Coronary artery (tissue), 2 donors: ENCODE data around the gene GAS1.

ENCODE experiments used
- DNase-seq: peaks from one replicate; pipeline ENCODE4 v3.0.0-alpha.2; 2017; ENCODE audit warnings: low spot score
- H3K27ac ChIP-seq, 2 donors: fragments of 200-600 bp; sonication (generic); one replicate each; pipeline ENCODE4 v1.5.1; 2016 to 2019
- H3K4me3 ChIP-seq: fragments of 200-600 bp; sonication (generic); 2 replicates; pipeline ENCODE4 v1.5.1; 2016; ENCODE audit warnings: mild to moderate bottlenecking, moderate library complexity
- CTCF ChIP-seq: fragments of 200-600 bp; sonication (generic); IDR thresholded peaks from one replicate; pipeline ENCODE4 v1.5.1; 2019; ENCODE audit warnings: antibody characterized with exemption

GAS1 gene

GRCh38 chr9:86977205-86977835 is 30.0 kb upstream of the GAS1 start:
- H3K4me3 ChIP-seq = no peak overlapping the region
- DNase-seq = no peak
- no peak overlapping the region for H3K27ac ChIP-seq
- no peak for TF ChIP-seq CTCF

- Histone ChIP-seq H3K4me3 (no peak overlapping the region), H3K27ac (no peak overlapping the region)
- no peak for TF ChIP-seq CTCF
- no peak for DNase-seq
These were observed 28.3 kb upstream of the GAS1 start for GRCh38 chr9:86975606-86976005.

GRCh38 chr9:86975036-86975435 is 27.7 kb upstream of the GAS1 start:
- no peak for DNase-seq
- H3K4me3 ChIP-seq = no peak overlapping the region
- no peak overlapping the region for H3K27ac ChIP-seq
- no peak for TF ChIP-seq CTCF

GRCh38 chr9:86974421-86974820 is 27.1 kb upstream of the GAS1 start:
- Histone ChIP-seq H3K27ac (no peak overlapping the region), H3K4me3 (no peak overlapping the region)
- DNase-seq = no peak
- no peak for TF ChIP-seq CTCF

GRCh38 chr9:86971742-86972141 is 24.4 kb upstream of the GAS1 start:
- Histone ChIP-seq H3K4me3 (no peak overlapping the region), H3K27ac (peak overlapping the region in 1 of 2 donors; percentile 16)
- no peak for DNase-seq
- no peak for TF ChIP-seq CTCF

GRCh38 chr9:86968258-86968920 is 21.1 kb upstream of the GAS1 start:
- TF ChIP-seq CTCF = no peak
- Histone ChIP-seq H3K4me3 (no peak overlapping the region), H3K27ac (peak overlapping the region in 1 of 2 donors; percentile 10)
- no peak for DNase-seq
